Chondrocyte (in vitro differentiated cells): ENCODE measurements around the gene TMEM192. TPM values are rescaled to one million over a fixed set of nuclear protein-coding genes. Genes with fewer than 3 reads are reported as not detected.
"Not testable (repeated sequence)": the region's sequence is repeated elsewhere in the genome, so short reads cannot be mapped to it uniquely, and the experiment has no call there.

Source experiments
- DNase-seq: peaks from one replicate; pipeline ENCODE4 v3.0.0; 2021; ENCODE audit warnings: mixed read lengths, low spot score
- H3K27ac Mint-ChIP-seq: one replicate; pipeline ENCODE4 v1.8.0; 2021; ENCODE audit warnings: mild to moderate bottlenecking, moderate library complexity, mixed read lengths; ENCODE audit not compliant: unreplicated experiment
- H3K27me3 Mint-ChIP-seq: 2 replicates; pipeline ENCODE4 v1.8.0; 2021; ENCODE audit warnings: low read depth, mixed read lengths
- H3K36me3 Mint-ChIP-seq: 2 replicates; pipeline ENCODE4 v1.8.0; 2021; ENCODE audit warnings: low read depth, mixed read lengths
- H3K4me1 Mint-ChIP-seq: 2 replicates; pipeline ENCODE4 v1.8.0; 2021; ENCODE audit warnings: low read depth, mild to moderate bottlenecking, mixed read lengths
- H3K4me3 Mint-ChIP-seq: one replicate; pipeline ENCODE4 v1.8.0; 2021; ENCODE audit warnings: mild to moderate bottlenecking, moderate library complexity, mixed read lengths; ENCODE audit not compliant: unreplicated experiment
- H3K9me3 Mint-ChIP-seq: 2 replicates; pipeline ENCODE4 v1.8.0; 2021; ENCODE audit warnings: low read depth, mixed read lengths
- total RNA-seq: library from RNA; stranded (reverse); gene quantifications from 3 replicates; pipeline ENCODE4 v1.2.1, GENCODE V29; 2021
- TF ChIP-seq, protein P1 (sequence below): fragments of 200-600 bp; sonication (generic); IDR thresholded peaks from 2 replicates; pipeline ENCODE4 v1.5.0; 2021; ENCODE audit warnings: antibody characterized with exemption, mild to moderate bottlenecking, moderate library complexity

Gene TMEM192
- total RNA-seq, 1 donor from 2014 or later, result 14.0 TPM

DNA sequence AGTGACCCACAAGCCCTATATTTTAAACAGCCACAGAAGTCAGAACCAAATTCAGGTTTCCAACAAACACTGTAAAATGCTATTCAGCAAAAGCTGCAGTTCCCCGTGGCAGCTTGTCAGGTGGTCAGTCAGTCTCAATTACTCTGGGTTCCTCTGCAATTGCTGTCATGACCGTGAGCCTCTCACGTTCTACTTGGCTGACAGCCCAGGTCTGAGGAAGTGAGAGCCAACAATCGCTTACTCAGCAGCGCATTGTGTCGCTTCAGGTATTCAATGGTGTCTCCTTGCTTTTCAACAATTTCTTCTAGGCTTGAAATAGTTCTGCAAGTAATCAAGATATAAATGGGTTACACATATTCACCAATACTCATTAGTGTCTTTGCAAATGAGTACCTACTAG lies 33.2 kb downstream of the TMEM192 start:
- DNase-seq, result no peak
- TF ChIP-seq, protein P1, sequence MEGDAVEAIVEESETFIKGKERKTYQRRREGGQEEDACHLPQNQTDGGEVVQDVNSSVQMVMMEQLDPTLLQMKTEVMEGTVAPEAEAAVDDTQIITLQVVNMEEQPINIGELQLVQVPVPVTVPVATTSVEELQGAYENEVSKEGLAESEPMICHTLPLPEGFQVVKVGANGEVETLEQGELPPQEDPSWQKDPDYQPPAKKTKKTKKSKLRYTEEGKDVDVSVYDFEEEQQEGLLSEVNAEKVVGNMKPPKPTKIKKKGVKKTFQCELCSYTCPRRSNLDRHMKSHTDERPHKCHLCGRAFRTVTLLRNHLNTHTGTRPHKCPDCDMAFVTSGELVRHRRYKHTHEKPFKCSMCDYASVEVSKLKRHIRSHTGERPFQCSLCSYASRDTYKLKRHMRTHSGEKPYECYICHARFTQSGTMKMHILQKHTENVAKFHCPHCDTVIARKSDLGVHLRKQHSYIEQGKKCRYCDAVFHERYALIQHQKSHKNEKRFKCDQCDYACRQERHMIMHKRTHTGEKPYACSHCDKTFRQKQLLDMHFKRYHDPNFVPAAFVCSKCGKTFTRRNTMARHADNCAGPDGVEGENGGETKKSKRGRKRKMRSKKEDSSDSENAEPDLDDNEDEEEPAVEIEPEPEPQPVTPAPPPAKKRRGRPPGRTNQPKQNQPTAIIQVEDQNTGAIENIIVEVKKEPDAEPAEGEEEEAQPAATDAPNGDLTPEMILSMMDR, result no peak

DNA sequence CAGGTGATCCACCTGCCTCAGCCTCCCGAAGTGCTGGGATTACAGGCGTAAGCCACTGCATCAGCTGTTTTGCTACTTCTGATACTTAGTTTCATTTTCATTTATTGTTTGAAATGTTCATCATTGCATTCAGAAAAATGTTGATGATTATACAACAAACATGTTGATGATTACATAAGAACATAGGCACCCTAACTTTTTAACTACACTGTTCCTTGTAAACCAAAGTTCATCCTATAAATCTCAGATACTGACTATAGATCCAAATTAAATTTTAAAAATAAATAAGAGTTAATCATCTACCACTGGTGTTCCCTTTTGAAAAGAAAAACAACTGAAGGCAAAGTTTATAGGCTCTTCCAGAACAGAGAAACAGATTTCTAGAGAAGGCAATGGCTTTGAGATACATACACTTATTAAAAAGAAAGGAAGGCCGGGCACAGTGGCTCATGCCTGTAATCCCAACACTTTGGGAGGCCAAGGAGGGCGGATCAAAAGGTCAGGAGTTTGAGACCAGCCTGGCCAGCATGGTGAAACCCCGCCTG lies 35.6 kb downstream of the TMEM192 start:
- no peak for DNase-seq
- TF ChIP-seq, protein P1, result no peak
- H3K36me3 Mint-ChIP-seq, result peaks cover 8% of the 10 kb centered on the region

More for the DNA sequence above, 33.2 kb downstream of the TMEM192 start:
- Mint-ChIP-seq H3K9me3 (no peaks in the 10 kb centered on the region), H3K27ac (peak overlapping the region; percentile 32), H3K4me3 (no peak overlapping the region), H3K36me3 (peaks cover 8% of the 10 kb centered on the region), H3K27me3 (no peaks in the 10 kb centered on the region), H3K4me1 (peaks cover 2% of the 10 kb centered on the region)

DNA sequence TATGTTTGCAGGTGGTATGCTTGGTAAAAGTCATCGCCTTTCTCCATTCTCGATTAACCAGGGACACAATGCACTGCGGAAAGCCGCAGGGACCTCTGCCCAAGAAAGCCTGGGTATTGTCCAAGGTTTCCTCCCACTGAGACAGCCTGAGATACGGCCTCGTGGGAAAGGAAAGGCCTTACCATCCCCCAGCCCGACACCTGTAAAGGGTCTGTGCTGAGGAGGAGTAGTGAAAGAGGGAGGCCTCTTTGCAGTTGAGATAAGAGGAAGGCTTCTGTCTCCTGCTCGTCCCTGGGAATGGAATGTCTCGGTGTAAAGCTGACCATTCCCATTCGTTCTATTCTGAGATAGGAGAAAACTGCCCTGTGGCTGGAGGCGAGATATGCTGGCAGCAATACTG lies 39.3 kb downstream of the TMEM192 start:
- not testable (repeated sequence) for H3K27me3 Mint-ChIP-seq, H3K27ac Mint-ChIP-seq, H3K4me3 Mint-ChIP-seq

More for the DNA sequence above, 35.6 kb downstream of the TMEM192 start:
- Mint-ChIP-seq H3K4me1 (peaks cover 2% of the 10 kb centered on the region), H3K27me3 (no peaks in the 10 kb centered on the region), H3K9me3 (no peaks in the 10 kb centered on the region), H3K4me3 (no peak overlapping the region), H3K27ac (no peak overlapping the region)

DNA sequence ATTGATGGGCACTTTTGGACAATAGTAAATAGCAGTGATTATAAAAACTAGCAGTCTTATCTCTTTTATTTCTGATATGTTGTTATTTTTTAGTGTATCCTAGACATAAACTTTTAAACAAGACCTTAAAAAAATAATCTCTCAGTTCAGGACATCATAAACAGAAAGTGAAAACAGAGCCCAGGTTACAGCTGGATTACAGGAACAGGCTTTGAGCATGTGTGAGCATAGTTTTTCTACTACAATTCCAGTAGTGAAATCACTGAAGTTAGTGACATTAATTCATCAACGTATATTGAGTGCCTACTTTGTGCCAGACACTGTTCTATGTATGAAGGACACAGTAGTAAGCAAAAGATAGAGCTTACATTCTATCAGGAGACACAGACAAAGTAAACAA lies 42.1 kb downstream of the TMEM192 start:
- DNase-seq, result no peak
- Mint-ChIP-seq H3K4me3 (no peak overlapping the region), H3K9me3 (no peaks in the 10 kb centered on the region), H3K4me1 (no peaks in the 10 kb centered on the region), H3K27me3 (no peaks in the 10 kb centered on the region), H3K36me3 (no peaks in the 10 kb centered on the region), H3K27ac (no peak overlapping the region)
- TF ChIP-seq, protein P1, result no peak

More for the DNA sequence above, 39.3 kb downstream of the TMEM192 start:
- not testable (repeated sequence) for H3K4me1 Mint-ChIP-seq, H3K9me3 Mint-ChIP-seq, H3K36me3 Mint-ChIP-seq, DNase-seq

DNA sequence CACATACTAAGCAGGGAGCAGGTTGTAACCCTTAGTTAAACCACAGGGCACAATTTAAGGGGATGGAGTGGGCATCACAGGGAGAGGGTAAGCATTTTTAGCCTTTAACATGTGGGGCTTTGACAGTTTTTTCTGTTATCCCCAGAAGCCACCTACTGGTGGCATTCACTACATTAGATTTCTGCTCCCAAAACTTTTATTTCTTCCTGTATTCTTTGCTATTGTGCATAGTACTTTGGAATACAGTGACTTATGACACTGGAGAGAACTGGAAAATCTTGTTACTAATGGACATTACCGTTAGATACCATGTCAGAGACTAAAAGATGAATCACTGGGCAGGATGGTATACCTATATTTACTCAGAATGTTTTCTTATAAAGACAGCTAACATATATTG lies 51.7 kb downstream of the TMEM192 start:
- Mint-ChIP-seq H3K36me3 (no peaks in the 10 kb centered on the region), H3K27me3 (no peaks in the 10 kb centered on the region), H3K27ac (no peak overlapping the region), H3K4me1 (no peaks in the 10 kb centered on the region), H3K9me3 (no peaks in the 10 kb centered on the region), H3K4me3 (no peak overlapping the region)
- DNase-seq, result no peak
- TF ChIP-seq, protein P1, result peak; percentile 65

DNA sequence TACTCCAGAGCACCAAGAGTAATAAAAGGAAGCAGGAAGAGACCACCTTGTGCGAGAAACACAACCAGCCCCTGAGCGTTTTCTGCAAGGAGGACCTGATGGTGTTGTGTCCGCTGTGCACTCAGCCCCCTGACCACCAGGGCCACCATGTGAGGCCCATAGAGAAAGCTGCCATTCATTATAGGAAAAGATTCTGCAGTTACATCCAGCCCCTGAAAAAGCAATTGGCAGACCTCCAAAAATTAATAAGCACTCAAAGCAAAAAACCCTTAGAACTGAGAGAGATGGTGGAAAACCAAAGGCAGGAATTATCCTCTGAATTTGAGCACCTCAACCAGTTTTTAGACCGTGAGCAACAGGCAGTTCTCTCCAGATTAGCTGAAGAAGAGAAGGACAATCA lies 53.3 kb downstream of the TMEM192 start:
- no peak for DNase-seq
- Mint-ChIP-seq H3K36me3 (no peaks in the 10 kb centered on the region), H3K4me1 (no peaks in the 10 kb centered on the region)

More for the DNA sequence above, 53.3 kb downstream of the TMEM192 start:
- H3K27ac Mint-ChIP-seq, result no peak overlapping the region
- H3K27me3 Mint-ChIP-seq, result no peaks in the 10 kb centered on the region
- TF ChIP-seq, protein P1, result no peak
- H3K9me3 Mint-ChIP-seq, result no peaks in the 10 kb centered on the region
- no peak overlapping the region for H3K4me3 Mint-ChIP-seq
